ENCODE data around the gene GNAT2.

The GNAT2 gene

DNA sequence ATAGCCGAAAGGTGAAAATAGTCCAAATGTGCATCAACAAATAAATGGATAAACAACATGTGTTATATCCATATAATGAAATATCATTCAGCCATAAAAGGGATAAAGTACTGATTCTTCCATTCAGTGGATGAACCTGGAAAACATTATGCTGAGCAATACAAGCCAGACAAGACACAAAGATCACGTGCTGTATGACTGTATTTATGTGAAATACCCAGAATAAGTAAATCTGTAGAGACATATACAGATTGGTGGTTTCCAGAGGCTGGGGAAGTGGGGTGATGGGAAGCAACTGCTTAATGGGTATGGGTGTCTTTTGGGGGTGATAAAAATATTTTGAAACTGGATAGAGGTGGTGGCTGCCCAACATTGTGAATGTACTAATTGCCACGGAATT, 23.2 kb upstream of the GNAT2 start:
- DNase-seq (ENCODE audit: low read depth in 2 of 2) = no peak

DNA sequence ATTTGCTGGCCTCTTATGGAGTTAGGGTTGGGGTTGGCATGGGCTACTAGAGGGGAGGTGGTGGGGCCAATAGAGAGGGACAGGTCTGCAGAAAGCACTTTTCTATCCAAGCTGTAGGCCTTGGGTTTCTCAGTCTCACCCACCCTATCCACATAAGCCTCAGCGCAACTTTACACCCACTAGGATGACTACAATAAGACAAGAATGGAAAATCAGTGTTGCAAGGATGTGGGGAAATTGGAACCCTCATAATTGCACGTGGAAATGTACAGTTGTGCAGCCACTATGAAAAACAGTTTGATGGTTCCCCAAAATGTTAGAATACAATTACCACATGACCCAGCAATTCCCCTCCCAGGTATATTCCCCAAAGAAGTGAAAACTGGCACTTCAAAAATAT, 22.4 kb upstream of the GNAT2 start:
- no peak for DNase-seq (ENCODE audit: low read depth in 2 of 2)

DNA sequence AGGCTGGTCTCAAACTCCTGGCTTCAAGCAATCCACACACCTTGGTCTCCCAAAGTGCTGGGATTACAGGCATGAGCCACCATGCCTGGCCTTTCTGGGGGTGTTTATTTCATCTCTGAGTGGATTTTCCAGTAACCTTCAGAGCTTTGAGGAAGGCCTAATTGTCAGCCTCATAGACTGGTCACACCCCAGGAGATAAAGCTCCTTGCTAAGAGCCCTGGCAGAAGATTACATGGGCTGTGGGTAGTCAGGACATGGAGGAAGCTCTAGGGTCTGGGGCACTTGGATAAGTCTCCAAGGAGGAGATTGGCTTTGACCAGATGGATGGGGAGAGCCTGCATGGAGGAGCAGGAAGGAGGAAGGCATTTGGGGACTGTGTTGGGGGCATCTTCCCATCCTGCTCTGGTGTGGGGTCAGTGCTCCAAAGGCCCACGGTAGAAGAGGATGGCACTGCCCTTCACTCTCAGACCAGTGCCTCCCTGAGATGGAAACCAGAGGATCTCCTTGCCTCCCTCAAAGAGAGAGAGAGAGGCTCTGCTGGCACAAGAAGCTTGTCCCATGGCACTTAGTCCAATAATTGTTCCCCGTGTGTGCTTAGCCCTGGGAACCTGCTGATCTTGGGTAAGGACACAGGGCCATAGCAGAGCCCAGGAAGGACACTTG, 21.8 kb upstream of the GNAT2 start:
- DNase-seq (ENCODE audit: low read depth in 2 of 2) = no peak

DNA sequence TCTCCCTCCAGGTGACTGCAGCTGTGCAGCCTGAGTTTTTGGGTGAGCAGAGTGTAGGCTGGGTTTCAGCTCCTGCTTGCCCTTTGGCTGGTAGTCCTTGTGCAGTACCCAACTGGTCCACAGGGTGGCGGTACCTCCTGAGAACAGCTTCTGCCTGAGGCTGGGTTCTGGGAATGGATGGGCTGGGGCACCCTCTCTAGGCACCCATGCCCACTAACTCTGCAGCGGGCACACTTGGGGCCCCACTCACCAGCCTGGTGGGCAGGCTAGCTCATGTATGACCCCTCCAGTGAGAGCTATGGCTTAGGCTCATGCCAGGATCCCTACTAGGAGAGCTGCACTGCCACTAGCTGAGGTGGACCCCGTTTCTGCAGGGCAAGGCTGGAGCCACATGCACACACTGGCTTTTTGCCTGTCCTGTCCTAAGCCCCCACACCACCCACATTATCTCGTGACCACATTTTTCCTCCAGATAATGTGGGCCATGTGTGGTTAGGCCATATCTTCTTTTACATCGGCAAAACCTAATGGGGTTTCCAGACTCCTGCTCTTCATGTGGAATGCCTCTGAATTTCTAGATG, 21.0 kb upstream of the GNAT2 start:
- peak; percentile 77 for DNase-seq (ENCODE audit: low read depth in 2 of 2)

DNA sequence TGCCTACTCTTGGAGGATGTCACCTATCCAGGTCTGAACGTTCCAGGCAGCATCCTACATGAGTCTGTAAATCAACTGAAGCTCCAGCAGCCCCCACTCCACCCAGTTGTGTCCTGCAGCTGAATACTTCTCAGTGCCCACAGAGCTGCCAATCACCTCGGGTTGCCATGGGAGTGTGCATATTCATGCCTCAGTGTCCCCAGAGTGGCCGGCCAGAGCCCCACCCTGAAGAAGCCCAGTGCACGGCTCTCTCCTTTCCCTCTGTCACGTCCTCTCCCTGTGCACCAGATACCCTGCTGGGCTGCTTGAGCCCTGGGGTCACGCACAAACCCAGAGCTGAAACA, 20.4 kb upstream of the GNAT2 start:
- DNase-seq (ENCODE audit: low read depth in 2 of 2) = no peak

DNA sequence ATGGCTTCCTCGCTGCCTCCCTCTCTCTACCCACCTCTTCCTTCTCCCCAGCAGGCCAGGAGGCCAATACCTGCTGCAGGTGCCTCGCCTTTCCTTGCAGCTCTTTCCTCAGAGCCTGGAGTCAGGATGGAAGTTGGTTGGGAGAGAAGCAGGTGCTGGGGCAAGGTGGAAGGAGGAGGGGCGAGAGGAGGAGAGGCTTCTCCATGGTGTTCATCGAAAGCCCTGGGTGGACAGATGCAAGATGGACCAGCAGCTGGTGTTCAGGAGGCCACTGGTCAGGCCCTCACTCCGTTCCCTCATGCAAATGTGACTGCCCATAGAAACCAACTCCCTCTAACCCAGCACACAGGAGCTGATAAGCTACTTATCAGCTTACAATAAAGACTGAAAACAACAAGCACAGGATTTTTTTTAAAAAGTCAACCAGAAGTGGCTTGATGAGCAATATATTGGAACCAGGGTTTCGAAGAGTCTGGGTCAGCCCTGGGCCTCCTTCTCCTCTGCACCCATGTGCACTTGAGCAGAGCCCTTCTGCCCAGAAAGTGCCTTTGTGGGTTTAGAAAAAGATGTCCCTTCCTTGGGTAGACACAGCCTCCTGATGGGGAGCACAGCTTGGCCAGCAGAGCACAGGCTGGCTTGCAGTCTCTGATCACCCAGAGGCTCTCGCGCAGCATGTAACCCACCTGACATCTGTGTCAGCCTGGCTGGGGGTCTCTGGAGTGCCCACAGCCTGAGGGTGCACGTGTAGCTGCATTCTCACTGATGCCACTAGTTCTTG, 19.8 kb upstream of the GNAT2 start:
- no peak for DNase-seq (ENCODE audit: low read depth in 2 of 2)

DNA sequence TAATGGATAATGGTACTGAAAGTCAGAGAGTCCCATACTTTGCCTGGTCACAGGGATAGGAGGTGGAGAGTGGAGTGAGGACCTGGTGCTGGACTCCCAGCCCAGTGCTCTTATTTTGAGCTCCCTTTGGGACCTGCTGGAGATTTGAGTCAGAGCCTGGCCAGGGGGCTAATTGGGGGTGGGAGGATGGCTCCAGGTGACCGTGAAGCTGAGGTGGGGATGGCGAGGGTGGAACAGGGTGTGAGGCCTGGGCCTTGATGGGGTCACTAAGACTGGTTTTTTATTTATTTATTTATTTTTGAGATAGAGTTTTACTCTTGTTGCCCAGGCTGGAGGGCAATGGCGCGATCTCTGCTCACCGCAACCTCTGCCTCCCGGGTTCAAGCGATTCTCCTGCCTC, 18.0 kb upstream of the GNAT2 start:
- DNase-seq (ENCODE audit: low read depth in 2 of 2) = no peak

DNA sequence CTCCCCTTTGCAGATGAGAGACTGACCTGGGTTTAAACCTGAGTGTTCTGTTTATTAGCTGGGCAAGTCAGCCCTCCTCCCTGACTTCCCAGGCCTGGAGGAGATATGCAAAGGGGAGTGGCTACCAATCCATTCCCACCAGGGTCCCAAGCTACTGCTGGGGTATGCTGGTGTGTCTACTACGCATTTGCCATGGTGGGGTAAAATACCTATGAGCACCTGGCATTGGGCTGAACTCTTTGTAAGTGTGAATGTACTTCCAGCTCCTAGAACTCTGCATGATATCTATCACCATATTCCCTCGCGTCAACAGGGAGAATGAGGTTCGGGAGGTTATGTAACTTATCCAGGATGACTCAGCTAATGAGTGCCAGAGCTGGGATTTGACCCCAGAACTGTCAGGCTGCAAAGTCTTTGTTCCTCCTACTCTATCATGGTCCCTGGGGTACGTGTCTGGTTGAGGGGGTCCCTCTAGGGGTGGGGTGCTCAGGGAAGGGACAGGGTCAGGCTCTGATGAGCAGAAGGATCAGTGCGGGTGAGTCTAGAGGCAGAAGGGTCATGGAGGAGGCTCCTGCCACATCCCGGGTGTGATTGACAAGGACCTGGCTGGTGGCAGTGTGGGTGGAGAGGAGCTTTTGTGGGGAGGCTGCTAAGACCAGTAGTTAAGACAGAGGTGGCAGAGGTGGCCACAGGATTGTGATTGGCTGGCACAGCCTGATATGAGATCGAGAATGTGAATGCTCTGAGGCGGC, 17.0 kb upstream of the GNAT2 start:
- no peak for DNase-seq (ENCODE audit: low read depth in 2 of 2)

DNA sequence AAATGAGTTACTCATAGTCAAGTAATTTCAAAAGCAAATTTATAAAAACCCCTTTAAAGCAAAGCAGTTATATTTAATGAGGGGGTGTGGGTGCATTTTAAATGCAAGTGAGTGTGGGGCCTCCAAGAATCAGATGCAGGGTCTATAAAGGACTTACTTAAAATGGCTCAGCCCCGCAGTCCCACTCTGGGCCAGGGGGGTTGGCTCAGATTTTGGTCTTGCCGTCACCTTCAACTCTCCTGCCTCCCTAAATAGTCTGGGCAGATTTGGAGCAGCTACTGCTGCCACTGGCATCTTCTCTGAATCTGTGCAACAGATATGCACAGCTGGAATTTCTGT, 16.4 kb upstream of the GNAT2 start:
- no peak for DNase-seq (ENCODE audit: low read depth in 2 of 2)

DNA sequence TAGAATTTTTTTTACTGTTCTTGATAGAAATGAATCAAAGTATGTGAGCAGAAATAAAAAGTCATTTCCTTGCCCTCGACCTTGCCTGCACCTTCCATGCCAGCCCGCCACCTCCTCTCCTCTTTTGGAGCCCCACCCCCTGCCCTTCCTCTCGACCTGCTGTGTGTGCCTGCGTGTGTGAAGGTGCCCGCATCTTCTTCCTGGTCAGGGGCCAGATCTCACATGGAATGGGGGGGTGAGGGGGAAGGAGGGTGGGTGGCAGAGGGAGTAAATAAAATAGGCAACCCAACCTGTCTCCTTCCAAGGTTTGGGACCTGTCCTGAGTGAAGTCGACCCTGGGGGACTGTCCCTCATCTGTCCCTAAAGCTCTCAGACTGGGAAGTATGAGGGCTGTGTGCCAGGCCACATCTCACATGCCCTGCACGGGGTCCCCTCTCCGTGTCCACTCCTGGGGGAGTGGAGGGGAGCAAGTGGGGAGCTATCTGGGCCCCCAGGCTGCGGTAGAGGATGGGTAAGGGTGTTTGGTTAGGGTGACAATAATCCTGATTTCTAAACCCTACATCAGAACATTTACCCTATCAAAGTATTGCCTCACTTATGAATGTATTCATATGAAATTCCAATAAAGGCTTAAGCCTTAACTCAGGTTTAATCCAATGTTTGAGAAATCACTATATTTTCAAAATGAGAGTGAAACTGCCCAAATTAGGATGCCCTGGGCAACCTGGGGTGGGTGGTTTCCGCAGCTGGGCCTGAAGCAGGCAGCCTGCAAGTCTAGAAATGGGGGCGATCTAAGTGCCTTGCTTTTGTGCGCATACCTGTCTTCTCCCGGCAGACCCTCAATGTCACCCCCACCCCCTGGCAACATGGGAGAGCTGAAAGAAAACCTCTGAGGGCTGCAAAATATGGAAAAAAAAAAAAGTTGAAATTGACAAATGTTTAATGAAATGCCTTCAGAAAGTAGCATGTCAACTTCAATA, 15.6 kb upstream of the GNAT2 start:
- no peak for DNase-seq (ENCODE audit: low read depth in 2 of 2)

DNA sequence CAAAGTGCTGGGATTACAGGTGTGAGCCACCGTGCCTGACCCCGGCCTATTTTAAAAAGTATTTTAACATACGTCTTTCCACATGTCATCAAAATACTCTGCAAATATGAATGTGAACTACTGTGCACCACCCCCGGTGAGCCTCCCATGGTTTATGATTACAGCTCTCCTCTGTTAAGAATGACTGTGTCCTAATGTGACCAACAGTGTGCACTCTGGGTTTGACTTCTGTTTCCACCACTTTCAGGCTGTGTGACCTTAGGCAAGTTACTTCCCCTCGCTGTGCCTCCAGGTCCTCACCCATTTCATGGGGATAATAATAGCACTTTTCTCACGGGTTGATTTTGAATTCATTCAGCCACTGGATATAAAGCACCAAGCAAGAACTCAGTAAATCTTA, 14.9 kb upstream of the GNAT2 start:
- no peak for DNase-seq (ENCODE audit: low read depth in 2 of 2)

DNA sequence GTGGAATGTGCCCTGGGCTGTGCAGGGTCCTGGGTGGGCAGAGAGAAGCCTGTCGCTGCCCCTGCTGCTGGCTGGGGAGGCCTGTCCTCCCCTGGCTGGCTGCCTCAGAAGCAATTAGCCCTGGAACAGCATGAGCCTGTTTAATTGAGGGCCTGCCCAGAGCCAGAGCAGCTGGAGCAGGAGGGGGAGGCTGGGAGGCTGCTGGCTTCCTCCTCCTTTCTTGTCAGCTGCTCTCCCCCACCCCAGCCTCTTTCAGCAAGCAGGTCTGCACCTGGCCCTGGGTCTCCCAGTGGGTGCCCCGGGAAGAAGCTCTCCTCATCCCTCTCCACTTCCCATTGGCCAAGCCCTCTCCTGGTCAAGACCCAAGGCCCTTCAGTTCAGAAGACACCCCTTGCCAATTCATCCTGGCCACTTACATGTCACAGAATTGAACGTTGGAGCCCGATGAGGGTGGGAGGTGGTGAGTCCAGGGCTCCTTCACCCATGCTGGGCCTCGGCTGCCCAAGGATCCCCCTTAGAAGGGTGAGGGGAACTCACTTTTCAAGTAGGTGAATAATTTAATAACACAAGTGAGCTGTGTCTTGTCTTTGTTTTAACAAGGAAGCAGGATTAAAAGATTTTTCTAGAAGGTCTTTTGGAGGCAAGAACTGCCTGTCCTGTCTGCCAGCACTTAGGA, 13.4 kb upstream of the GNAT2 start:
- no peak for DNase-seq (ENCODE audit: low read depth in 2 of 2)

DNA sequence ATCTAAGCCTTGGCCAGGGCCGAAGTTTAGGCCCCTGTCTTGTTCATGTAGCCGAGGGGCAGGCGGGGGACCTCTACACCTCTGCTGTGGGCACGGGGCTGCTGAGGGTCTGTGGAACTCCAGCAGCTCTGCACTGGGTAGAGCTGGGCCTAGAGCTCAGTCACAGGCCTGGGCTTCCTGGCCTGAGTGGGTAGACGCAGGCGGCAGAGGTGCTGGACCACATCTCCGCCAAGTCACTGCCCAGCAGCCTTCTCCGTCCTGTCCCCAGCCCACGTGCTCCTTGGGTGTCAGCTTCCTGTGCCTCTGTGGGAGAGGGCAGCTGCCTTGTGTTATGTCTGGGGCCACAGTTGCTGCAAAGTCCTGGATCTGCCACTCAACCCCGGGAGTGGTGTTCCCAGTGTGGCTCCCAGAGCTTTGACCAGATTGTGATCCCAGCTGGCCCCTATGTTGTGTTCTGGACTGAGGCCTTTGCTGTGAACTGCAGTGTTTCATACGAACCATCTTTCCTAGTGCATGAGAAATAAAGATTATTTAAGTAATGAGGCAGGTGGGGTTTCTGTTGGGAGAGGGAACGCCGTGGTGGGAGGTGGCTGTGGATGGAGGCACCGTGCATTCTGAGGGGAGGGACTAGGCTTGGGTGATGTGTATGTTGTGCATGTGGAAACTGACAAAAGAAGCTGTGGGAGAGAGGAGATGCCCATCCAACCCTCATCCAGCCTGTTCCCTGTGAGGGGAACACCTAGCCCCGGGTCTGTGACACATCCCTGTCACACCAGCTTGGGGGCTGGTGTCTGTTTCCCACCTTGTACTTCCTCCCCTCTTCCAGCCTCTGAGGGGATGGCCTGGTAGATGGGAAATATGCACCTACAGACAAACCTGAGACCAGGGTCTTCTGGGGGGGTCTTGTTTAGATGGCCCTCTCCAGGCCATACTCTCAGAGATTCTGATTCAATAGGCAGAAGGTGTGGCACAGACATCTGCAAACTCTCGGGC, 12.4 kb upstream of the GNAT2 start:
- no peak for DNase-seq (ENCODE audit: low read depth in 2 of 2)

DNA sequence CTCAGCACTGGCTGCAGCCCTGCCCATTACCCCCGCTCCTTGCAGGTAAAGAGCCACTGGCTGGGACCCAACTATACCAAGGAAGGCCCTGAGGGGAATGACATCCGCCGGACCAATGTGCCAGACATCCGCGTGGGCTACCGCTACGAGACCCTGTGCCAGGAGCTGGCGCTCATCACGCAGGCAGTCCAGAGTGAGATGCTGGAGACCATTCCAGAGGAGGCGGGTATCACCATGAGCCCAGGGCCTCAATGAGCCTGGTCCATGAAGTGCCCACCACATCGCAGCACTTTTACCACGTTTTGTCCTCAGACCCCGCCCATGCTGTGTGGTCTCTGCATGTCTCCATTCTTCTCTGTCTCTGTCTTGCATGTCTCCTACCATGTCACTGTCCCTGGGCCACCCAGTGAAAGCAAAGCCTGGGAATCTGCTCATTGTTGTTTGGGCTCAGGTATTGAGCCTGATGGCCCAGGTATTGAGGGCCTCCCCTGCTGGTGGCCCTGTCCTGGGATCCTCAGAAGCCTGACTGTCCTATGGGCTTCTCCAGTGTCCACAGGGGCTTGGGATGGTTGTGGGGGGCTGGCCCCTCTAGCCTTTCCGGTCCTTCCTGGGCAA, 11.6 kb upstream of the GNAT2 start:
- no peak for DNase-seq (ENCODE audit: low read depth in 2 of 2)

DNA sequence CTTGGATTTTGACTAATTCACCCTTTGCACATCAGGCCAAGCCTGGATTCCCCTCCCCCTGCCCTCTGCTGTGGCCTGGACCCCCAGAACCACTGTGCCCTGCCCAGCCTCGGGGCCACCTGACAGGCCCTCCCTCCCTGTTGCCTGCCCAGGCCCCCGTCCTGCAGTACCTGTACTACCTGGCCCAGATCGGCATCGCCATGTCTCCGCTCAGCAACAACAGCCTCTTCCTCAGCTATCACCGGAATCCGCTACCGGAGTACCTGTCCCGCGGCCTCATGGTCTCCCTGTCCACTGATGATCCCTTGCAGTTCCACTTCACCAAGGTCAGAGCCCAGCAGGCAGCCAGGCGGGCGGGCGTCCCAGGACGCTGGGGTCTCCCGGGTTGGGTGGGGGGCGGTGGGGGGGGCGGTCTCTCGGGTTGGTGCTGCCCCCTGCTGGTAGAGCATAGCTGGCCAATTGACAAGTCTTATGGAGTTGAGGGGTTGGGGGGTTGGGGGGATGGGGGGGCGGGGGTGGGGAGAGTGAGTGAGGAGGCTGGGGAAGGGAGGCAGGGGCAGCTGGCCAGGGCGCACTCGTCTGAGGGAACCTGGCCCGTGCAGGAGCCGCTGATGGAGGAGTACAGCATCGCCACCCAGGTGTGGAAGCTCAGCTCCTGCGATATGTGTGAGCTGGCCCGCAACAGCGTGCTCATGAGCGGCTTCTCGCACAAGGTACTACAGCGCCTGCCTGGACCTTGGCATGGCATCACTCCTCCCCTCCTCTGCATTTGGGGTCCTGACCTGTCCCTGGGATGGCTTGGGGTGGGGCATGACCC, 10.9 kb upstream of the GNAT2 start:
- DNase-seq (ENCODE audit: low read depth in 2 of 2) = peak in 1 of 2 donors; percentile 29

DNA sequence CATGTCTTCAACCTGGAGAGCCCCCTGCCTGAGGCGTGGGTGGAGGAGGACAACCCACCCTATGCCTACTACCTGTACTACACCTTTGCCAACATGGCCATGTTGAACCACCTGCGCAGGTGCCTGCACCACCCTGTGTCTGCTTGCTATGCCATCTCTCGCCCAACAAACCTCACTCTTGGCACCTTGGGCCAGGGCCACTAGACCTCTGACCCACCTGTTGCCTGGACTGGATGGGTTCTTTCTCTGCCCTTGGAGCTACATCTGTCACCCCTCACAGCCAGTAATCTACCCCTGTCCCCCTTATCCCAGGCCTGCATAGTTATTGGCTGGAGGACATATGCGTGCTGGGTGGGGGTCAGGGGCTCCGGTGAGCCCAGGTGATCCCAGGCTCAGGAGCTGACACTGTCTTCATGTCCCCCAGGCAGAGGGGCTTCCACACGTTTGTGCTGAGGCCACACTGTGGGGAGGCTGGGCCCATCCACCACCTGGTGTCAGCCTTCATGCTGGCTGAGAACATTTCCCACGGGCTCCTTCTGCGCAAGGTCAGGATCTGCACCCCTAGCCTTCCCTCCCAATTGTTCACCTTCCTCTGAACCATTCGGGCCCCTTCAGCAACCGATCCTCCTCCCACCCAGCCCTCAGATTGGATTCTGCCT, 10.1 kb upstream of the GNAT2 start:
- DNase-seq (ENCODE audit: low read depth in 2 of 2) = no peak

DNA sequence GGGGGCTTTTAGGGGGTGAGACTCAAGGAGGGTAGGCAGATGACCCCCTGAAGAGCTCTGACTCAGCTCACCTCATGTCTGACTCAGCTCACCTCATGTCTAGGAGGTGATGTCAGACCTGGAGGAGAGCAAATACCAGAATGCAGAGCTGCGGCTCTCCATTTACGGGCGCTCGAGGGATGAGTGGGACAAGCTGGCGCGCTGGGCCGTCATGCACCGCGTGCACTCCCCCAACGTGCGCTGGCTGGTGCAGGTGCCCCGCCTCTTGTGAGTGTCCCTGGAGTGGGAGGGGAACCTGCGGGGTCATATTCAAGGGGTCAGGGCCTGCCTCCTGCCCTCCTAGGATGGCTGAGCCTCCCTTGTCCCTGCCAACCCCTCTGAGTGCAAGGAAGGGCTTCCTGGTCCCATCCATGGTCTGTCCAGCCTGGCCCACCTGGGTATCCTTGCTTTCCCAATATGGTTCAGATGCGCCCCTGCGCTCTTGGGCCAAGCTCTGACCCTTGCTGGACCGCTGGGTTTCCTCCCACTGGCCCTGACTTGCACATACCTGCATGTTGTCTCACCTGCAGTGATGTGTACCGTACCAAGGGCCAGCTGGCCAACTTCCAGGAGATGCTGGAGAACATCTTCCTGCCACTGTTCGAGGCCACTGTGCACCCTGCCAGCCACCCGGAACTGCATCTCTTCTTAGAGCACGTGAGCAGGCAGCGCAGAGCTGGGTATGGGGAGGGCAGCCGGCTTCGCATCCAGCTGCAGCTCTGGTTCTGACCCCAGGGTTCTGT, 9.3 kb upstream of the GNAT2 start:
- no peak for DNase-seq (ENCODE audit: low read depth in 2 of 2)

Data from stimulated activated CD8-positive, alpha-beta memory T cell treated with anti-CD3 and anti-CD28 coated beads, Interleukin-2, amount 100 ng/mL, for 1 hour (primary cell).